Uterus (tissue), 2 donors: ENCODE results near the gene DMXL1.

Source experiments
- POLR2A ChIP-seq, 2 donors: fragments of 450-650 bp; IDR thresholded peaks; one replicate each; pipeline ENCODE4 v1.6.1; 2016; ENCODE audit warnings: antibody characterized with exemption in 2 of 2, mild to moderate bottlenecking in 1 of 2, moderate library complexity in 1 of 2
- TF ChIP-seq, protein P1 (sequence below), 4 experiments: fragments of 200-600 bp in 2 of 4; fragments of 450-650 bp in 2 of 4; sonication (generic) in 2 of 4; IDR thresholded peaks; one replicate each; pipeline ENCODE4 v1.5.1; 2016 to 2019; ENCODE audit warnings: antibody characterized with exemption in 4 of 4, mild to moderate bottlenecking in 2 of 4, moderate library complexity in 1 of 4

DNA sequence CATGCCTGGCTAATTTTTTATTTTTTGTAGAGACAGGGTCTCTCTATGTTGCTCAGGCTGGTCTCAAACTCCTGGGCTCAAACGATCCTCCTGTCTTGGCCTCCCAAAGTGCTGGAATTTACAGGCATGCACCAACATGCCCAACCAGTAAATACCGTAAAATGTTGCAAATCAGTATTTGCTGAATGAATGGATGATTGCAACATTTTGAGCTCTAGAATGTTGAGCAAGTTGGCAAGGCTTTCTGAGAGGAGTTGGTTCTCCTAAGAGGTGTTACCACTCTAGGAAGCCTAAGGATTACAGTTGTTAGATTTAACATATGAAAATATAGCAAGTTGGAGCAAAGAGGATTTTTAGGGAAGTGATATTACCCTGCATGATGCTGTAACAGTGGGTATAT lies 15.6 kb upstream of the DMXL1 start:
- TF ChIP-seq, protein P1, sequence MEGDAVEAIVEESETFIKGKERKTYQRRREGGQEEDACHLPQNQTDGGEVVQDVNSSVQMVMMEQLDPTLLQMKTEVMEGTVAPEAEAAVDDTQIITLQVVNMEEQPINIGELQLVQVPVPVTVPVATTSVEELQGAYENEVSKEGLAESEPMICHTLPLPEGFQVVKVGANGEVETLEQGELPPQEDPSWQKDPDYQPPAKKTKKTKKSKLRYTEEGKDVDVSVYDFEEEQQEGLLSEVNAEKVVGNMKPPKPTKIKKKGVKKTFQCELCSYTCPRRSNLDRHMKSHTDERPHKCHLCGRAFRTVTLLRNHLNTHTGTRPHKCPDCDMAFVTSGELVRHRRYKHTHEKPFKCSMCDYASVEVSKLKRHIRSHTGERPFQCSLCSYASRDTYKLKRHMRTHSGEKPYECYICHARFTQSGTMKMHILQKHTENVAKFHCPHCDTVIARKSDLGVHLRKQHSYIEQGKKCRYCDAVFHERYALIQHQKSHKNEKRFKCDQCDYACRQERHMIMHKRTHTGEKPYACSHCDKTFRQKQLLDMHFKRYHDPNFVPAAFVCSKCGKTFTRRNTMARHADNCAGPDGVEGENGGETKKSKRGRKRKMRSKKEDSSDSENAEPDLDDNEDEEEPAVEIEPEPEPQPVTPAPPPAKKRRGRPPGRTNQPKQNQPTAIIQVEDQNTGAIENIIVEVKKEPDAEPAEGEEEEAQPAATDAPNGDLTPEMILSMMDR (IDR thresholded peaks at IDR 0.05) = no peak
- TF ChIP-seq POLR2A (IDR thresholded peaks at IDR 0.05) = no peak
